OCI-LY3 (cell line): Measurements from ENCODE around the gene IP6K1.

Experiments
- H2AFZ ChIP-seq: fragments of 200-600, 300-600 bp; shearing (Covaris generic); 2 replicates; pipeline ENCODE4 v1.6.0; 2014; ENCODE audit warnings: antibody characterized with exemption, low read depth, low read length
- H3K27ac ChIP-seq: fragments of 200-600, 300-600 bp; sonication (generic); 2 replicates; pipeline ENCODE4 v1.5.1; 2014; ENCODE audit warnings: mild to moderate bottlenecking, low read length, moderate library complexity, mixed read lengths
- H3K27me3 ChIP-seq: fragments of 200-600, 300-600 bp; sonication (generic); 2 replicates; pipeline ENCODE4 v1.6.1; 2014; ENCODE audit warnings: low read depth, low read length, mixed read lengths
- H3K36me3 ChIP-seq: fragments of 200-600, 300-600 bp; sonication (generic); replicated peaks from 2 replicates; pipeline ENCODE3; 2014; ENCODE audit warnings: low read depth, low read length, mixed read lengths
- H3K4me1 ChIP-seq: fragments of 300-600, 200-600 bp; sonication (generic); 2 replicates; pipeline ENCODE4 v1.6.1; 2014; ENCODE audit warnings: low read length, mixed read lengths
- H3K4me2 ChIP-seq: fragments of 200-600, 300-600 bp; sonication (generic); 2 replicates; pipeline ENCODE4 v1.6.1; 2014; ENCODE audit warnings: low read length, mixed read lengths
- H3K4me3 ChIP-seq: fragments of 300-600, 200-600 bp; sonication (generic); 2 replicates; pipeline ENCODE4 v1.5.1; 2014; ENCODE audit warnings: antibody characterized with exemption, mild to moderate bottlenecking, low read length, moderate library complexity
- H3K79me2 ChIP-seq: fragments of 300-600, 200-600 bp; shearing (Covaris generic); 2 replicates; pipeline ENCODE4 v1.6.1; 2014; ENCODE audit warnings: mild to moderate bottlenecking, low read length, mixed read lengths
- H3K9ac ChIP-seq: fragments of 300-600, 200-600 bp; shearing (Covaris generic); 2 replicates; pipeline ENCODE4 v1.6.0; 2014; ENCODE audit warnings: mild to moderate bottlenecking, low read length, moderate library complexity
- H3K9me3 ChIP-seq: fragments of 200-600, 300-600 bp; shearing (Covaris generic); 2 replicates; pipeline ENCODE4 v1.6.1; 2014; ENCODE audit warnings: low read length, mixed read lengths; ENCODE audit not compliant: insufficient read depth
- H4K20me1 ChIP-seq: fragments of 200-600, 300-600 bp; sonication (generic); 2 replicates; pipeline ENCODE4 v1.6.1; 2016; ENCODE audit warnings: low read length, mixed read lengths; ENCODE audit not compliant: insufficient read depth
- EZH2phosphoT487 ChIP-seq: fragments of 200-600 bp; shearing (Covaris generic); IDR thresholded peaks from 2 replicates; pipeline ENCODE4 v1.6.1; 2018; ENCODE audit warnings: antibody characterized with exemption, mixed run types, low read depth
- TF ChIP-seq, protein P1 (sequence below): fragments of 200-600, 300-600 bp; sonication (generic); IDR thresholded peaks from 2 replicates; pipeline ENCODE4 v1.5.1; 2014; ENCODE audit warnings: antibody characterized with exemption, low read length, low read depth

Gene IP6K1

DNA sequence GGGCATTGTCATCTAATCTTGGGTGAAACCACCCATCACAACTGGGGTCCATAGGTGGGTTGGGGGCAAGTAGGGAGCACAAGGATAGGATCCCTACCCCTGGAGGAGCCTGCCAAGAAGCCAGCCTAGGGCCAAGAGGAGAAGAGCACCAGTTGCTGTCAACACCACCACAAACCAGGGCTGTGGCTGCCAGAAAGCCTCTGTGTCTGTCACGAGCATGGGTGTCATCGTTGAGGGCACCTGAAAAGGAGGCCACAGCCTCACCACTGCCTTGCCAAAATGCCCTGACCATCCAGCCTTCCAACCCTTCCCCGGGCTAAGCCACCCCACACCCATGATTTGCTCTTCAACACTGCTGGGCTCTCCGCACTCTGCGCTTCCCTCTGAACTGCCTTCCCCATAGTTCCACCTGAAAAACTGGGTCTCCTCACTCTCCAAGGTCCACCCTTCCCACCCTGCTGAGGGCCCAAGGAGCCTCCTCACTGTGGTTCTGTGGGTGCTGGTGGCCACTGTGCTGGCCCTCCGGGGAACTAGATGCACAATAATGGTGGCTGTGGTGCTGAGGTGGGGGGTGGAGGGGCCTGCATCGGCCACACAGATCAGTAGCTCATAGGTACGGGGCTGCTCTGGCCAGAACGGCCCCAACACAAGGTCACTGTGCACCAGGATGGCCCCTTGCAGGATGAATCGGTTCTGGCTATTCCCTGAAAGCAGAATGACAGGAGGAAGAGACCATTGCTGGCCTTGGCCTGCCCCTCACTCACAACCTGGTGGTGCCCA is 6.2 kb upstream of the IP6K1 start:
- Histone ChIP-seq H4K20me1 (no peaks in the 10 kb centered on the region), H3K4me1 (no peaks in the 10 kb centered on the region), H3K9ac (no peak overlapping the region), H3K4me3 (no peak overlapping the region), H2AFZ (no peak overlapping the region), H3K4me2 (no peak overlapping the region), H3K36me3 (no peaks in the 10 kb centered on the region), H3K79me2 (no peaks in the 10 kb centered on the region), H3K9me3 (no peaks in the 10 kb centered on the region), H3K27ac (no peak overlapping the region), H3K27me3 (no peaks in the 10 kb centered on the region)
- TF ChIP-seq, protein P1, sequence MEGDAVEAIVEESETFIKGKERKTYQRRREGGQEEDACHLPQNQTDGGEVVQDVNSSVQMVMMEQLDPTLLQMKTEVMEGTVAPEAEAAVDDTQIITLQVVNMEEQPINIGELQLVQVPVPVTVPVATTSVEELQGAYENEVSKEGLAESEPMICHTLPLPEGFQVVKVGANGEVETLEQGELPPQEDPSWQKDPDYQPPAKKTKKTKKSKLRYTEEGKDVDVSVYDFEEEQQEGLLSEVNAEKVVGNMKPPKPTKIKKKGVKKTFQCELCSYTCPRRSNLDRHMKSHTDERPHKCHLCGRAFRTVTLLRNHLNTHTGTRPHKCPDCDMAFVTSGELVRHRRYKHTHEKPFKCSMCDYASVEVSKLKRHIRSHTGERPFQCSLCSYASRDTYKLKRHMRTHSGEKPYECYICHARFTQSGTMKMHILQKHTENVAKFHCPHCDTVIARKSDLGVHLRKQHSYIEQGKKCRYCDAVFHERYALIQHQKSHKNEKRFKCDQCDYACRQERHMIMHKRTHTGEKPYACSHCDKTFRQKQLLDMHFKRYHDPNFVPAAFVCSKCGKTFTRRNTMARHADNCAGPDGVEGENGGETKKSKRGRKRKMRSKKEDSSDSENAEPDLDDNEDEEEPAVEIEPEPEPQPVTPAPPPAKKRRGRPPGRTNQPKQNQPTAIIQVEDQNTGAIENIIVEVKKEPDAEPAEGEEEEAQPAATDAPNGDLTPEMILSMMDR, result no peak
- TF ChIP-seq EZH2phosphoT487, result no peak

DNA sequence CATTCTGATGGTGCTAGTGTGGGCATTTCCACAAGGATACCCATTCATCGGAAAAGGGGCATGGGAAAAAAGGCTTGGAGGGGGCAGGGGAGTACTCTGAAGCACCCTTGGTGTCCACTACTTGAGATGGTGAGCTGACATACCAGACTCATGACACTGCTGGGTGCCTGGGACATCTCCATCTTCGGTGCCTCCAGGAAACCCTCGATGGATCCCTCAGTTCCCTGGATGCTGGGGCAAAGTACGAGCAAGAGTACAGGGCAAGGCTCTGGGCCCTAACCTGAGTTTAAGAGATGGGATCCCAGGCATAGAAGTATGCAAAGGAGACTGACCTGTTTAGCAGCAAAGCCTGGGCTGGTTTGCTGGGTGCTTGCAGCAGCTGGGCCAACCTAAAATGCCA is 5.2 kb upstream of the IP6K1 start:
- Histone ChIP-seq H3K4me3 (no peak overlapping the region), H4K20me1 (no peaks in the 10 kb centered on the region), H3K79me2 (no peaks in the 10 kb centered on the region), H3K4me2 (no peak overlapping the region), H3K27ac (no peak overlapping the region), H3K27me3 (no peaks in the 10 kb centered on the region), H3K9me3 (no peaks in the 10 kb centered on the region), H3K36me3 (no peaks in the 10 kb centered on the region), H3K9ac (no peak overlapping the region), H2AFZ (no peak overlapping the region), H3K4me1 (peaks cover 7% of the 10 kb centered on the region)
- TF ChIP-seq EZH2phosphoT487, result no peak
- TF ChIP-seq, protein P1, result no peak

DNA sequence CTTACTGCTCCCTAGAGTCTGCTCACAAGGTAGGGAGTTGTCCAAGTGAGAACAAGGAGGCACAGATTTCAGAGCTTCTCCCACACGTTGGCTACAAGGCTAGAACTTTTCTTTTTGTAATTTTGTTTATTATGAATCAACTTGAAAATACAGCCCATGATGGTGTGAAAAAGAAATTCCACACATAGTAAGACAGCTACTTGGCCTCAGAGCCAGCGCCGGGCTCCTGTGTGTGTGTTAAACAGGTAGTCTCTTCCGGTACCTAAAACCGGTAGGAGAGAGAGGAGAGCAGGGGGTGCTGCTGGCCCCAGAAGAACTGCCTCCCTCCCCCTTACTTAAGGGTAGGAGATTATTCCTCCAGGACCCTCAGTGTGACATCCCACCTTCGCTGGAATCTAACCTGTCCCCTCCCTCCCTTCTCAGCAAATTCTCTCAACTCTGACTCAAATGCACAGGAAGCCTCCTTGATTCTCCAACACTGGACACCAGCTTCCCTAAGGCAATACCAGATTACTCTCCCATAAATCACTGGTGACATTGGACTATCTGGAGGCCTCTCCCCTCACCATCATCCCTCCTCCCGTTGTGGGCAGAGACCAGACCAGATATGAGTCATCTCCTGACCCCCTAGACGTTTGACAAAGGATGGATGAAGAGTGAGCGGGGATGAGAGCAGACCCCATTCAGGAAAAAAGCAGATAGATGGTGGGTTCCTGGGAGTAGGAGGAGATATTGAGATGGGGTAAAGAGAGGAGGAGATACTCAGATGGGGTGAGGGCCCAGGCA is 4.5 kb upstream of the IP6K1 start:
- Histone ChIP-seq H3K9ac (no peak overlapping the region), H3K9me3 (no peaks in the 10 kb centered on the region), H3K79me2 (peaks cover 5% of the 10 kb centered on the region), H3K27me3 (no peaks in the 10 kb centered on the region), H3K4me2 (no peak overlapping the region), H3K36me3 (no peaks in the 10 kb centered on the region), H2AFZ (no peak overlapping the region), H3K27ac (no peak overlapping the region), H4K20me1 (no peaks in the 10 kb centered on the region), H3K4me3 (no peak overlapping the region), H3K4me1 (peaks cover 7% of the 10 kb centered on the region)
- no peak for TF ChIP-seq EZH2phosphoT487
- TF ChIP-seq, protein P1, result no peak

DNA sequence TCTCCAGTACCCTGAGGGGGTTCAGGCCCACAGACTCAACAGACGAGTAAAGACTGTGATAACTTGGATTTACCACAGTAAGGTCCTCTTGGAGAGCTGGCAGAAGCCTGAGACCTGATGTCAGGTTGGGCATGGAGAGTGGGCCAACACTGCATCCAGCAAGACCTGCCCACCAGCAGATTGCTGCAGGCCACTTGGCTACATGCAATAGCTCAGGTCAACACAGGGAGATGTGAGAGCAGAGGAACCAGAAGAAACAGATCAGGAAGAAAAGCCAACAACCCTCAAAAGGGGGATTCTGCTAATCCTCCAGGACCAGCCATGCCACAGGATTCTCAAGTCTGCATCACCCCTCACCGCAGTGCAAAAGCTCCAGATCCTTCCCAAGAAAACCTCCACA is 1.7 kb upstream of the IP6K1 start:
- Histone ChIP-seq H3K9me3 (no peaks in the 10 kb centered on the region), H3K79me2 (peaks cover 27% of the 10 kb centered on the region), H3K4me3 (no peak overlapping the region), H3K27me3 (no peaks in the 10 kb centered on the region), H3K9ac (no peak overlapping the region), H3K27ac (no peak overlapping the region), H2AFZ (no peak overlapping the region), H3K36me3 (peaks cover 3% of the 10 kb centered on the region), H3K4me2 (no peak overlapping the region), H4K20me1 (no peaks in the 10 kb centered on the region), H3K4me1 (peaks cover 14% of the 10 kb centered on the region)
- no peak for TF ChIP-seq EZH2phosphoT487
- TF ChIP-seq, protein P1, result no peak
